Sigmoid colon (tissue), 4 donors: ENCODE measurements around the gene ACSS2.

ENCODE experiments used
- POLR2A ChIP-seq, 2 donors: fragments of 450-650 bp; IDR thresholded peaks; one replicate each; pipeline ENCODE4 v1.6.1; 2016; ENCODE audit warnings: antibody characterized with exemption in 2 of 2, mild to moderate bottlenecking in 2 of 2, moderate library complexity in 2 of 2
- POLR2AphosphoS5 ChIP-seq, 4 donors: sonication (generic); formaldehyde crosslinking; IDR thresholded peaks; one replicate each; pipeline ENCODE4 v1.6.1; 2017; ENCODE audit warnings: antibody characterized with exemption in 4 of 4
- TF ChIP-seq, protein P1 (sequence below), 4 experiments: fragments of 450-650 bp in 3 of 4; fragments of 200-600 bp in 1 of 4; IDR thresholded peaks; one replicate each; pipeline ENCODE4 v1.5.1; 2016 to 2019; ENCODE audit warnings: antibody characterized with exemption in 4 of 4, mild to moderate bottlenecking in 3 of 4, moderate library complexity in 2 of 4

DNA sequence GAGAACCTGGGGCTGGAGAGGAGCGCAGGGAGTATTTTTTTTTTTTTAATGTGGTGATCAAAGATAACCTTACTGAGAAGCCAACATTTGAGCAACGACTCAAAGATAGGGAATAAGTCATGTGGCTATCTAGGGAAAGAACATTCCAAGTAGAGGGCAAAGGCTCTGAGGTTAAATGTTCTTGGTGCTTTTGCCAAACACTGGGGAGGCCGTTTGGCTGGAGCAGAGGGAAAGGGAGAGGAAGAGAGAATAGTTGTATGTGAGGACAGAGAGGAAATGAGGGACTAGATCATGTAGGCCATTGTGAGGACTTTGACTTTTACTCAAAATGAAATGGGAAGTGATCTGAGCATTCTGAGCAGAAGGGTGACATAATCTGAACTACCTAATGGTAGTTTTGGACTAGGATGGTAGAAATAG, 27.8 kb downstream of the ACSS2 start:
- no peak for TF ChIP-seq POLR2A (IDR thresholded peaks at IDR 0.05)
- TF ChIP-seq POLR2AphosphoS5 (IDR thresholded peaks at IDR 0.05): no peak
- TF ChIP-seq, protein P1, sequence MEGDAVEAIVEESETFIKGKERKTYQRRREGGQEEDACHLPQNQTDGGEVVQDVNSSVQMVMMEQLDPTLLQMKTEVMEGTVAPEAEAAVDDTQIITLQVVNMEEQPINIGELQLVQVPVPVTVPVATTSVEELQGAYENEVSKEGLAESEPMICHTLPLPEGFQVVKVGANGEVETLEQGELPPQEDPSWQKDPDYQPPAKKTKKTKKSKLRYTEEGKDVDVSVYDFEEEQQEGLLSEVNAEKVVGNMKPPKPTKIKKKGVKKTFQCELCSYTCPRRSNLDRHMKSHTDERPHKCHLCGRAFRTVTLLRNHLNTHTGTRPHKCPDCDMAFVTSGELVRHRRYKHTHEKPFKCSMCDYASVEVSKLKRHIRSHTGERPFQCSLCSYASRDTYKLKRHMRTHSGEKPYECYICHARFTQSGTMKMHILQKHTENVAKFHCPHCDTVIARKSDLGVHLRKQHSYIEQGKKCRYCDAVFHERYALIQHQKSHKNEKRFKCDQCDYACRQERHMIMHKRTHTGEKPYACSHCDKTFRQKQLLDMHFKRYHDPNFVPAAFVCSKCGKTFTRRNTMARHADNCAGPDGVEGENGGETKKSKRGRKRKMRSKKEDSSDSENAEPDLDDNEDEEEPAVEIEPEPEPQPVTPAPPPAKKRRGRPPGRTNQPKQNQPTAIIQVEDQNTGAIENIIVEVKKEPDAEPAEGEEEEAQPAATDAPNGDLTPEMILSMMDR (IDR thresholded peaks at IDR 0.05): no peak
